NCI-H446 treated with DMSO at 0.1 percent for 48 hours (cell line): ENCODE data around the gene ZNF511.
A peak's percentile ranks its signal among the peaks of the same experiment; 100 is the strongest.
"Not testable (repeated sequence)": the region's sequence is repeated elsewhere in the genome, so short reads cannot be mapped to it uniquely, and the experiment has no call there.

Experiments
- DNase-seq: peaks from one replicate; lab custom pipeline; 2025; lab: John Stamatoyannopoulos, UW

ZNF511 gene

GRCh38 chr10:133308421-133309099 lies at the start of gene ZNF511, which contains the start of gene TUBGCP2:
Gene ZNF511, plus strand, starts transcription at chr10:133308914. Its CDS starts 30 bp downstream, at chr10:133308944.
Gene TUBGCP2, minus strand, starts transcription at chr10:133308872. Its CDS starts 5,931 bp downstream, at chr10:133302941.
- peak; percentile 37 for DNase-seq

- DNase-seq, result no peak
These were observed 49.1 kb upstream of the ZNF511 start for GRCh38 chr10:133259602-133259989.

DNA sequence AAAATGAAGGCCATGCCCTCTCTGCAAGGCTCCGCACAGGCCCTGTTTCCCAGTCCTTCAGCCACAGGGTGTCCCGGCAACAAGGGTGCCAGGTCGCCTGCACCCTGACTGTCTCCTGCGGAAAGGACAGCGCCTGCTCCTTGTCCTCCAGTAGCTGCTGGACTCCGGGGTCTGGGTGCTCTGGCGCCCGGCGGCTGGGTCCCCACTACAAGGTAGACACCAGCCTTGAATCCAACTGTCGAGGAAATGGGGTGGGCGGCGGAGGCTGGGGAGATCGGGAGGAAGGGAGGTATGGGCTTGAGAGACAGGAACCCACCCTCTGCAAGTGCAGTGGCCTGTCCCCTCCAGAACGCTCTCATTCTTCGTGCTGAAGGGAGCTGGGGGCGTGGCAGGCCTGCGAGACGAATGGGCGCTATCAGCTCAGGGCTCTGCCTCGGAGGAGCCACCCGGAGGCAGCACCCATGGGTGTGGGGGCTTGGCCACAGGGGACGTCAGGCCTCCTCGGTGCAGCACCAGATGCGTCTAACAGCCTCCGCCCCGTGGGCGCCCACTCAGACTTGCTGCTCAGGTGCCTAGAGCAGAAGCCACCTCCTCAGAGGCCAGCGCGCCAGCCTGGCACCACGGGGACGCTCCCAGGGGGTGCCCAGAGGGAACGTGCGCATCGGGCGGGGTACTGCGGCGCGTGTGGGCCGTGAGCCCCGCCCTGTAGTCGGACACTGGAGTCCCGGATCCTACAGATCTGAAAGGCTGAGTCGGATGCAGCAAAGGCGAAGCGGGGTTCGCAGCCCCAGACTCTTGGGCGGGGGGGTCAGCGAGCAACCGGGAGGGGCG lies 47.6 kb upstream of the ZNF511 start:
- DNase-seq, result no peak

GRCh38 chr10:133261726-133262325 lies 46.9 kb upstream of the ZNF511 start:
- peak; percentile 35 for DNase-seq

DNA sequence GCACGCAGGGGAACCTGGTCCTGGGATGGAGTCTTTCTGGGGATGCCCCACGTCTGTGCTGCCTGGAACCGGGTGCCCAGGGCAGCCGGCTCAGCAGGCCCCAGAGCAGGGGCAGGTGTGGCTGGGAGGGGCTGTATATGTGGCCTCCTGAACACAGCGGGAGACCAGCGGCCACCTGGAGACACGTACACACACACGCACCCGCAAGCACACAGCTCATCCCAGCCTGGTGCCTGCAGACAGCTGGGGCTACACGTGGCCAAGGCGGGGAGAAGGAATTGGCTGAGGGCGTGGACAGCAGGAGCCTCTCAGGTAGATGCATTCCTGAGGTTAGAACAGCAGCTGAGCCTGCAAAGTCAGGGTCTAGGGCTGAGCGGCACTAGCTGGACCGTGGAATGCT lies 46.0 kb upstream of the ZNF511 start:
- no peak for DNase-seq

DNA sequence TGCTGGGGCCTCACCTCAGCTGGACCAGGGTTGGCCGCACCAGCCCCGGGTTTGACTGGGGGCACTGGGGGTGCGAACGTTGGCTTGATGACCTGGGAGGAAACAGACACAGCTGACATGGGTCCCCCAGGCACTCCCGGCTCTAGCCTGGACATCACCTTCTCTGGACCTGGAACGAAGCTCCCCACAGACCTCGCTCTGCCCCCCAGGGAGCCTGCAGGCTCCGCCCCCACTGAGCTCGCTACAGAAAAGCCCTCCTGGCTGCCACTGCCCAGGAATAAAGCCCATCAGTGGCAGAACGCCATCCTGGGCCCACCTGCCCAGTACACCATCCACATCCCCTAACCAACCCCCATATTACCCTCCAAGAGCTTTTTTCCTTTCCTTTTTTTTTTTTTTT lies 45.0 kb upstream of the ZNF511 start:
- DNase-seq, result no peak

- DNase-seq, result no peak
These were observed 44.3 kb upstream of the ZNF511 start for GRCh38 chr10:133264461-133264860.

DNA sequence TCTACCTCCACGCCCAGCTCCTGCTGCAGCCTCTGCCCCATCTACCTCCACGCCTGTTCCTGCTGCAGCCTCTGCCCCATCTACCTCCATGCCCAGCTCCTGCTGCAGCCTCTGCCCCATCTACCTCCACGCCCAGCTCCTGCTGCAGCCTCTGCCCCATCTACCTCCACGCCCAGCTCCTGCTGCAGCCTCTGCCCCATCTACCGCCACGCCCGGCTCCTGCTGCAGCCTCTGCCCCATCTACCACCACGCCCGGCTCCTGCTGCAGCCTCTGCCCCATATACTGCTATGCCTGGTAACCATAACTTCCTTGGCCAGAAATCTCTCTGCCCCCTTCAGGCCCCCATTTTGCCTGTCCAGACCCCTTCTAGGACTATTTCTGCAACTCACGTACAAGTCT lies 43.7 kb upstream of the ZNF511 start:
- not testable (repeated sequence) for DNase-seq

GRCh38 chr10:133266056-133266795 lies 42.5 kb upstream of the ZNF511 start:
- no peak for DNase-seq

DNA sequence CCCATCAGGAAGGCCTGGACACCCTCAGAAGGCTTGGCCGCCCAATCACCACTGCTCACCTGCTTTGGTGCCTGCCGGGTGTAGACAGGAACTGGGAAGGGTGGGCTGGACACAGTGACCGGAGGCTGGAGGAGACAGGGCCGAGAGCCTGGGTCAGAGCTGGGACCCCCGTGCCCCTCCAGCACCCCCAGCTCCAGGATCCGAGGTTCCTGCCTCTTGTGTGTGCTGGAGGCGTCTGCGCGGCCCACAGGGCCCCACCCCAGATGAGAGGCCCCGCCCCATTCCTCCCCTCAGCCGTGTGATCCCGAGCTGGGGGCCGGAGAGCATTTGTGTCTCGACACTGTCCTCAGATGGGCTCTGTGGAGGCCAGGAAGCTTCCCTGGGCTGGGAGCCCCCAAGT lies 41.4 kb upstream of the ZNF511 start:
- DNase-seq, result no peak

DNA sequence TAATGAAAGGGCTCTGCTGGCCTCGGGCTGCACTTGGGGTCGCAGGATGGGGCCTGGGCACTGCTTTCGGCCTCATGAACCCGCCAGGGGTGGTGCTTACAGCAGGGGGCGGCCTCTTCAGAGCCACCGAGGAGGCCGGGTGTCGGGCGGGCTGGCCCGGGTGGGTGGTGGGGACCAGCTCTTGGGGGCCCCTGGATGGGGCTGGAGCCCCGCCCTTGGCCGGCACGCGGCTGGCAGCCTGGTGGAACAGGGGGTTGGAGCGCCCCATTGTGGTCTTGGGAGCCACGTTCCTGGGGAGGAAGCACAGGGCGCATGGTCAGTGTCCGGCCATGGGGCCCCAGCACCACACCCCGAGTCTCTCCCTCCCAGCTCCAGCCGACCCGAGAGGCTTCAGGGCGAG lies 40.9 kb upstream of the ZNF511 start:
- no peak for DNase-seq

DNA sequence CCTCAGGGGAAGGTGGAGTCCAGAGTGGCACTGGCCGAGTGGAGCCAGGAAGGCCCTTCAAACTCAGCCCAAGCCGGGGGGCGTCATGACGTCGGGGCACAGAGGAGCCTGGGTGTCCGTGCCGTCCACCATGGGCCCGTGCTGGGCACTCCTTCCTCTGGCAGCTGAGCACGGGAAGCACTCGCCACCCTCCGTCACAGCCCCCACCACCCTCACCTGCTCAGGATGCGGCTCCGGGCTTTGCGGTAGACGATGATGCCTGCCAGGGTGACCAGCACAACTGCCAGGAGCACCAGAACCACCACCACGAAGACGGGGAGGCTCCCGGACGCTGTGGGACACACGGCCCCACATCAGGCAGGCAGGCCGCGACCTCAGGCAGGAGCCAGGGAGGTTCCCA lies 40.2 kb upstream of the ZNF511 start:
- DNase-seq, result no peak

- DNase-seq, result no peak
These were observed 39.3 kb upstream of the ZNF511 start for GRCh38 chr10:133269367-133269766.

DNA sequence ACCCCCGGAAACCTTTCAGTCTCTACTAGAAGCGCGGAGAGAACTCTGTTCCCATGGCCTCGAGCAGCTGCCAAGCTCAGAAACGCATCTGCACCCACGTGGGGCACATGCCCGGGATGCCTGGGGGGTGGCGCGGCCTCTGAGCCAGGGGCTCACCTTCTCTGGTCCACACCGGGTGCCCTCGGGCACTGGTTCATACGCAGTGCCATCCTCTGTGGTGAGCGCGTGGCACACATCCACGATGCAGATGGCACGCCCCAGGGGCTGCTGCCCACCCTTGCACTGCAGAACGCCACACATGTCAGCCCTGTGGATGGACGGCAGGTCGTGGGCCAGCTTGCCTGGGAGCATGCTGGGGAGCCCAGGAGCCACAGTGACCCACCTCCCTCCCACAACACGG lies 38.5 kb upstream of the ZNF511 start:
- no peak for DNase-seq

DNA sequence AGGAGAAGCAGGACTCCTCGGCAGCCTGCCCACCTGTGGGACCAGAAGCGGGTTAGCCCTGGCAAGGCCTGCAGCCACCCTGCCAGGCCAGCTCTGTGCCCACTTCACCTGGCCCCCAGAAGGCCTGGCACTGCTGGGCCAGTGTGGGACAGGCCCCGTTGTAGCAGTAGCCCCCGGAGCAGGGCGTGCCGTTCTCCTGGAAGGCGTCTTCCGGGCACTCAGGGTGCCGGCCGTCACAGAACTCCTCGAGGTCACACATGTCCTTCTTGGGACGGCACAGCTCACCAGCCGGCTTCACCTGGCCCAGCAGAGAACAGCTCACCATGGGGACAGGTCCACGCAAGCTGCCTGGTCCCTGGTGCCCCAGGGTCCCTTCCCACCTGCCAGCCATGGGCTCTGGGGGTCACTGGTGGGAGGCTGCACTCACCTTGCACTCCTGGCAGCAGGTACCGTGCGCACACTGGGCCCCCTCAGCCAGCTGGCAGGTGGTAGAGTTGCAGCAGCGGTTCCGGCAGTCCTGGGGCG lies 37.9 kb upstream of the ZNF511 start:
- DNase-seq, result no peak

DNA sequence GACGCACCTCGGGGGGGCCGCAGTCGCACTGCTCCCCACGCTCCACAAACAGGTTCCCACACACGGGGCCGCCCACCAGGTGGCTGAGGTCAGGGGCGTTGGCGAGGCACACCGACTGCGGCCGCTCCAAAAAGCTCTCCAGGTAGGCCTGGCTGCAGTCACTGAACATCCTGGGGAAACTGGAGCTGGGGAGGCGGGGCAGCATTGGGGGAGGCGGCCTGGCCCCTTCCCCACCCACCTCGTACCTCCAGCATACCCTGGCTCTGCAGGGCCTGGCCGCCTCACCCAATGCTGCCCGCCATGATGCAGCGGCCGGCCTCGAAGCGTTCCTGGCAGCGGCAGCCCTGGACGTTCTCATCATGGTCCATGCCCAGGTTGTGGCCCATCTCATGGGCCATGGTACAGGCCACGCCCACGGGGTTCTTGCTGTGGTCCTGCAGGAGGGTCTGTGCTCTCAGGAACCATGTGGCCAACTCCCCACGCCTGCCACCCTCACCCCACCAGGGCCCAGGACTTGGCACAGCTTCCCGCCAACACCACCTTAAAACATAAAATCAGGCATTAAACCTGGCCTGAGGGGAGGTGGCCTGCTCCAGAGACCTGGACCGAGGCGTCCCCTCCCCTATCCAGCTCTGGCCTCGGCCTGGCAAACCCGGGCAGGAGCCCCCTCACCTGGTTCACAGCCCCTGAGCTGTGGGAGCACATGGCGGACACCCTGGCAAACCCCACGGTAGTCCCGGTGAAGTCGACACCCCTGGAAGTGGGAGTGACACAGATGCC lies 37.0 kb upstream of the ZNF511 start:
- DNase-seq, result no peak

GRCh38 chr10:133272301-133272963 lies 36.3 kb upstream of the ZNF511 start:
- no peak for DNase-seq

DNA sequence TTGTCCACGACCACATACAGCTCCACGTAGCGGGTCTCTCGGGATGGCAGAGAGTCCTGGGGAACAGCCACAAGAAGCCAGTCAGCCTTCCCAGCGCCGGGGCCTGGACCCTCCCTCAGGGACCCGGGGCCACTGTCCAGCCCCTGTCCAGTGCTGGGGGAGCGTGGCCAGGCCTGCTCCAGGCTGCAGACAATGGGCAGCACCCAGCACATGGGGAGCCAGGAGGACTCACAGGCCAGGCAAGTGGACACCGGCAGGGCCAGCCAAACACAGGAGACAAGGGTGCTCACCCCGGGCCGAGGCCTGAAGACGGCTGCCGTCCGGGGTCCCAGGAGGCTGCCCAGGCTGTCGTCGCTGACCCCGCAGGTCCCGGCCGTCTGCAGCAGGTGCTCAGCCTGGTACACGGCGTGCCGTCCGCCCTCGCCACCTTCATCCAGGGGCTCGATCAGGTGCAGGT lies 35.7 kb upstream of the ZNF511 start:
- no peak for DNase-seq

- no peak for DNase-seq
These were observed 35.1 kb upstream of the ZNF511 start for GRCh38 chr10:133273534-133274143.
